Measurements from ENCODE around the gene POLR3GL.
"Not testable (repeated sequence)": the region's sequence is repeated elsewhere in the genome, so short reads cannot be mapped to it uniquely, and the experiment has no call there.

Gene POLR3GL, protein sequence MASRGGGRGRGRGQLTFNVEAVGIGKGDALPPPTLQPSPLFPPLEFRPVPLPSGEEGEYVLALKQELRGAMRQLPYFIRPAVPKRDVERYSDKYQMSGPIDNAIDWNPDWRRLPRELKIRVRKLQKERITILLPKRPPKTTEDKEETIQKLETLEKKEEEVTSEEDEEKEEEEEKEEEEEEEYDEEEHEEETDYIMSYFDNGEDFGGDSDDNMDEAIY

DNA sequence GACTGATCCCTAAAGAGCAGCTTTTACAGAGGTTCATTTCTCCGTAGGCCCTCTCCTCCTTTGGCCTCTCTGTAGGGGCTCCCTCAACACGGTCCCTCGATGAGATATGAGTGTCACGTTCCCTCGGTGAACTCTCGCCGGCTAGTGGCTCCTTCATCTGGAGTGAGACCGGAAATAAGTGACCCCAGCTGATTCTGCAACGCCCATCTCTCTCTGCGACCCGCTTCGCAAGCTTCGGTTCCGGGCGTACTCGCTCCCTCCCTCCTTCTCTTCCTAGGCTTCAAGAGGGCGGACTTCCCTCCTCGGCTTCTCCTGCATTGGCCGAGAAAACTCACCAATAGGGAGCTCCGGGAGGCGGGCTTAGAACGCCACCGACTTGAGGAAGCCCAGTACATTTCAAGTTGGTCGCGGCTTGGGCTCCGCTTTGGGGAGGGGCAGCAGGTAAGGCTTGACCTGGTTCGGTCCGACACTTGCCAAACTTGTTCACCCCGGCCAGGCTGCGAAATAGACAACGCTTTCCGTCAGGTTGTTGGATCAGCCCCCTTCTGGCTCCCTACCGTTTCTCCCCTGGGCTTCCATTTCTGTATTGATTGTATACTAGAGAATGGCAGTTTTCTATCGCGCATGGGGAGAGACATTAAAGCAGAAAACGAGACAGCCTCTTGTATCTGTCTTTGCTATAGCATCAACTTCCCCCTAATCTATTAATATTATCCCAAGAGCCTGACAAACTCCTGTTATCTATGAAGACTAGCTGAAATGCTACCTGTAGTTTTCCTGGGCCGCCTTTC lies at the start of gene POLR3GL, which contains the start of gene ANKRD34A:
Gene POLR3GL, plus strand, starts transcription at position 363 of the 791 bp plus-strand sequence. CDS start 10,176 bp downstream, outside the sequence.
Gene ANKRD34A, minus strand, starts transcription at position 248 of the 791 bp plus-strand sequence. CDS start 2,816 bp downstream, outside the sequence.
- DNase-seq (ENCODE audit: low read depth): peak; percentile 89

DNA sequence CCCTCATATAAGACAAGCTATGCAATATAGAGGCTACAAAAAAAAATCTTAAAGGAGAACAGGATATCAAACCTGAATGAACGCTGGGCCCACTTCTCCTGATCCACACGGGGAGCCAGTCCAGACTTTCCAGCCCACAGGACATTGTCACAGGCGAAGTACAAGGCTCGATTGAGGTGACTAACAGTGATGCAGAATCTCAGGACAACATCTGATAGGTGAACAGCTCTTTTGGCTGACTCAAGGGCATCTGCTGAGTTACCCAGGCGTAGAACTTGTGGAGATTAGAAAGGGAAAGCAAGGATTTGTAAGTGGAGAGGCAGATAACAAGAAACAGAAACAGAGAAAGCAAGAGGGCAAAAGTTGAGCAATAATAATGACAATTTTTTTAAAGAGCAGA lies 47.7 kb upstream of the POLR3GL start:
- DNase-seq (ENCODE audit: low read depth): no peak

DNA sequence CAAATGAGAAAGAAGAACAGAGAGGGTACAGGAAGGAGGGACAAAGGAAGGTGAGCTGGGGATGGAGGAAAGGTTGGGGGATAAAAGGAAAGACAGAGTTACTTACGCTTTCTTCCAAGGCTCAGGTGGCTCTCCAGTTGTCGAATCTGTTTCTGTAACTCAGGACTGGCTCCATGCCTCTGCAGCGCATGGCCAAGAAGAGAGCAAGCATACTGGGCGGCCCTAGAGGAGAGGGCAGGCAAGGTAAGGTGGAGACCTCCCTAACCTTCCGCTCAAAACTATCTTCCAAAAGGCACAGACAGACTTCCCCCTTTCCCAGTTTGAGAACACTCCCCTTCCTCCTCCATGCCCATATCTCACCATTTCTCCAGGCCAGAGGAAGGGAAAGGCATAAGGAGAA lies 46.9 kb upstream of the POLR3GL start:
- DNase-seq (ENCODE audit: low read depth): no peak

DNA sequence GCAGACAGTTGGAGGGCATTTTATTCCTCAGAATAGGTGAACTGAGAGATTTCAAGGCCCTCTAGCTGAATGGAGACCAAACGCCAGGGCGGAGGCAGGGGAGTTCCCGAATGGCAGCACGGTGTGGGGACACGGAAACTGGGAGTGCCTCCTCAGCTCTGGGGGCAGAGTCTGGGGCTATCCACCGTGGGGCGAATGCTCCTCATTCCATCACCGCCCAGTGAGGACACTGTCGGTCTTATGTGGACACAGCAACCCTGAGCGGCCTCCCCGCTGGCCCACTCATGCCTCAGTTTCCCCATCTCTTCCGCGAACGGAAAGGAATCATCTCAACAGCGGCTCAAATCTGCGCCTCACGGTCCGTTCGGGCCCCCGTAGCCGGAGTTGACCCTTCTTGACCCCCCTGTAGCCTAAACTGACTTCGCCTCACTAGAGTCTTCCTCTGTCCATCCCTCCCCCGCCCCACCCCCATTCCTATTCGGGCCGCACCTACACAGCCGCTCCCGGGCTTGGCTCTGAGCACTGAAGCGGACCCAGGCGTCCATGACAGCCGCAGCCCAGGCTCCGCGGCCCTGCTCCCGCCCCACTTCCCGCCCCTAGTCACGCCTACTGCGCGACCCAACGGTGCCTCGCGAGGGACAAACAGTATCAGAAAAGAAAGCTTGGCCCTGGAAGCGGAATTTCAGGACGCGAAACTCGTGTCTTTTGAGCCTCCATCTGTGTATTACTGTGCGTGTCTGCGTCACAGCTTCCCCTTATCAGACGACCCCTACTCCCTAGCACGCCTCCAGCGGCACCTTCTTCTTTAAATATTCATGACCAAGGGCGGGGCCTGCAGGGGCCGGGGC lies 46.1 kb upstream of the POLR3GL start, which contains the start of gene PEX11B:
Gene PEX11B, minus strand, starts transcription at position 574 of the 848 bp plus-strand sequence. Its CDS starts 29 bp downstream, at position 545.
- DNase-seq (ENCODE audit: low read depth): peak; percentile 89

DNA sequence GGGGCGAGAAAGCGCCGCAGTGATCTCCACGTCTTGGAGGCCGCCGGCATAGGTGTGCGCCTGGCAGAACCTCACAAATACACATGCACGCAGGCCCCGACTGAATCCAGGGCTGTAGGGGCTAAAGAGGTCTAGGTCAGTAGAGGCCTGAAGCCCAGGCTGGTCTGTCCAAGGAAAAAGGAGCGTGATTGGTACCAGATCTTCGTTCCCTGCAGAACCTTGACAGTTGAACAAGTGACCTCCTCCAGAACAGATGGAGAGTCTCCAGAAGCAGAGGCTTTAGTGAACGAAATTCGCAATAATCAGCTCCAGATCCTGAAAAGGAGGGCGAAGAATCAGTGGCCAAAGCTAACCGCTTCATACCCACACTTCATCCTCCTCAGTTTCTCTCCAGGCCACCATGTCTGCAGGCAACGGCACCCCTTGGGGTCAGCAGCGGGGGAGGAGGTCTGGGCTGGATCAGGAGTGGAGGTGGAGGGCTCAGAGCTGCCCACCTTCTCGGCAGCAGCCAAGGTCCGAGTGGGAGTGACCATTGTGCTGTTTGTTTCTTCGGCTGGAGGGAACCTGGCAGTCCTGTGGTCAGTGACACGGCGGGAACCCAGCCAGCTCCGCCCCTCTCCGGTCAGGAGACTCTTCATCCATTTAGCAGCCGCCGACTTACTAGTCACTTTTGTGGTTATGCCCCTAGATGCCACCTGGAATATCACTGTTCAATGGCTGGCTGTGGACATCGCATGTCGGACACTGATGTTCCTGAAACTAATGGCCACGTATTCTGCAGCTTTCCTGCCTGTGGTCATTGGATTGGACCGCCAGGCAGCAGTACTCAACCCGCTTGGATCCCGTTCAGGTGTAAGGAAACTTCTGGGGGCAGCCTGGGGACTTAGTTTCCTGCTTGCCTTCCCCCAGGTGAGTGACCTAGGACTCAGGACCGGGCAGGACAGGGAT lies 45.2 kb upstream of the POLR3GL start:
- DNase-seq (ENCODE audit: low read depth): no peak

DNA sequence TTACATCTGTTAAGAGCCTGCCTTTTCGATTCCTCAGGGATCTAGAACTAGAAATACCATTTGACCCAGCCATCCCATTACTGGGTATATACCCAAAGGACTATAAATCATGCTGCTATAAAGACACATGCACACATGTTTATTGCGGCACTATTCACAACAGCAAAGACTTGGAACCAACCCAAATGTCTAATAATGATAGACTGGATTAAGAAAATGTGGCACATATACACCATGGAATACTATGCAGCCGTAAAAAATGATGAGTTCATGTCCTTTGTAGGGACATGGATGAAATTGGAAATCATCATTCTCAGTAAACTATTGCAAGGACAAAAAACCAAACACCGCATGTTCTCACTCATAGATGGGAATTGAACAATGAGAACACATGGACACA lies 44.2 kb upstream of the POLR3GL start:
- DNase-seq (ENCODE audit: low read depth): not testable (repeated sequence)

DNA sequence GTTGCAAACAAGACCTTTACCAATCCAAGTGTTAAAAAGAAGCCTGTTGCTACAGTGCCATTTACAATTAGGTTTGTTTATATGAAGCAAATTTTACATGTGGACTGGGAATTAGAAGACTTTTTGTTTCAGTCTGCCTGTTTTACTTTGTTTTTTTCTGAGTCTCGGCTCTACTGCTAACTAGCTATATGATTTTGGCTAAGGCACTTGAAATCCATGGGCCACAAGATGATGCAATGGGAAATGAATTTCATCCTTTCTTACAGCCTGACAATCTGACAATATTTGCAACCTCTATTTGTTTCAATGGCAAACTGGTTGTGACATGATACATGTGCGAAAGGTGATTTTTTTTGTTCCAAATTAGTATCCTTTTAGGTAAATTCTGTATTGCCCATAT lies 42.2 kb upstream of the POLR3GL start:
- DNase-seq (ENCODE audit: low read depth): no peak

DNA sequence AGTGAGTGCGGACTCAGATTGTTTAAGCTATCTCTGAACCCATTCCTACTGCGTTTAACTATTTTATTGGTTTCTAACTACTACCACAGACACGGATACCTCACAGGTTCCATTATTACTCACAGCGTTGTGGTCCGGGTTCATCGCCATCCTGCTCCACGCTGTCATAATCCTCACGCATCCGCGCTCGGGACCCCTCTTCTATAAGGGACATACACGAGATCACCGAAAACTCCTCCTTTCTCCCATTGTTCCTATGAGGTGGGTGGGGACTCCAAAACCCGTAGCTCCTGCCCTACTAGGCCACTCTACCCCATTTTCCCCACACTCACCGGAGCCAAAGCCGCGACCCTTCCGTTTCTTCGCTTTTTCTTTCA lies 37.8 kb upstream of the POLR3GL start:
- DNase-seq (ENCODE audit: low read depth): no peak

DNA sequence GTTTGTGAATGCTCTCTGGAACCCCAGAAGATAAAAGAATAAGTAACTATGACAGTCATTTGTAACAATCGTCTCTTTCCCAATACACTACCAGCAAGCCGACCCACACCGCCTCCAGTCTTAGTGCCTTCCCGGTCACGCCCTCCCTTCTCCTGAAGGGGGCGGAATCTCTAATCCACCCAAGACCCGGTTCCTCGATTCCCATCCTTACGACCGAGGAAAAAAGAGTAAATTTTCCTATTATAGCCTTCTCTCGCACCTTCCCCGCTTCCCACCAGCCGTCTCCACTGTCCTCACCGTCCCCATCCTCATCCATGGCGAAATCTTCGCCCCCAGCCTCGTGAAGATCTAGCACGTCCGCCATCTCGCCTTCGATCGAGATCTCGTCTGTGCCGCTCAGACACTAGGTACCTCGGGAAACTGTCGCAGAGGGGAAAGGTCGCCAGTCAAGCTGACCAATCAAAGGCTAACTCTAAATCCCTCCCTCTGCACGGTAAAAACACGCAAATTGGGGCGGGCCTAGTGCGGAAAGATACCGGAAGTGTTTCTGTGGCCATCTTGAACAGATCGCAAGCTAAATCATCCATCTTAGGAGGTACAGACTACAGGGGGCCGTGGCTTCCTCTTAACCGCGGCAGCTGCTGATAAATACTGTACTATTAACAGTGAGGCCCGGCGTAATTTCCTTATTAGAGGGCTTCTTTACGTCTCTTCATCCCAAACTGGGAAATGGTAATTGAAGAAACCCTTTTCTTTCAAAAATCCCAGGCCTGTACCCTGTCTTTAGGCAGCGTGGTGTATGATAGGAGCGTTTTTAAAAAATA lies 37.2 kb upstream of the POLR3GL start, which contains the start of gene RBM8A:
Gene RBM8A, minus strand, starts transcription at position 422 of the 824 bp plus-strand sequence. Its CDS starts 58 bp downstream, at position 364.
- peak; percentile 83 for DNase-seq (ENCODE audit: low read depth)

DNA sequence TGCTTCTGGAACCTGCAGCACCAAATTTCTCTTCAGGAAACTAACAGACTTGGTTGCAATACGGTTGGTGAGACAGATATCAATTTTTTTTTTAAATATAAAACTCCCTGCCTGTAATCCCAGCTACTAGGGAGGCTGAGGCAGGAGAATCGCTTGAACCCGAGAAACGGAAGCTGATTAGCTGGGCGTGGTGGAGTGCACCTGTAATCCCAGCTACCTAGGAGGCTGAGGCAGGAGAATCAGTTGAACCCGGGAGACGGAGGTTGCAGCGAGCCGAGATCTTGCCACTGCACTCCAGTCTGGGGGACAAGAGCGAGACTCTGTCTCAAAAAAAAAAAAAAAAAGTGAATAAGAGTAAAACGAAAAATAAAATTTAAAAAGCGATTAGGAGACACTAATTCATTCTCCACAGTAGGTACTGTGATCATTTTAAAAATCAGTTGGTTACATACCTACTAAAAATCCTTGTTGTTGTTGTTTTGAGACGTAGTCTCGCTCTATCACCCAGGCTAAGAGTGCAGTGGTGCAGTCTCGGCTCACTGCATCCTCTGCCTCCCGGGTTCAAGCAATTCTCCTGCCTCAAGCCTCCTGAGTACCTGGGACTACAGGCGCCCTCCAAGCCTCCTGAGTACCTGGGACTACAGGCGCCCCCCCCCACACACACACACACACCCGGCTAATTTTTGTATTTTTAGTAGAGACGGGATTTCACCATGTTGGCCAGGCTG lies 36.4 kb upstream of the POLR3GL start:
- no peak for DNase-seq (ENCODE audit: low read depth)

DNA sequence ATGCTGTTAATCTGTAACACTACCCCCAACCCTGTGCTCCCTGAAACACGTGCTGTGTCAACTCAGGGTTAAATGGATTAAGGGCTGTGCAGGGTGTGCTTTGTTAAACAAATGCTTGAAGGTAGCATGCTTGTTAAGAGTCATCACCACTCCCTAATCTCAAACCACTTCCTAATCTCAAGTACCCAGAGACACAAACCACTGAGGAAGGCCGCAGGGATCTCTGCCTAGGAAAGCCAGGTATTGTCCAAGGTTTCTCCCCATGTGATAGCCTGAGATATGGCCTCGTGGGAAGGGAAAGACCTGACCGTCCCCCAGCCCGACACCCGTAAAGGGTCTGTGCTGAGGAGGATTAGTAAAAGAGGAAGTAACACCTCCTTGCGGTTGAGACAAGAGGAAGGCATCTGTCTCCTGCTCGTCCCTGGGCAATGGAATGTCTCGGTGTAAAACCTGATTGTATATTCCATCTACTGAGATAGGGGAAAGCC lies 31.9 kb upstream of the POLR3GL start:
- DNase-seq (ENCODE audit: low read depth): not testable (repeated sequence)

DNA sequence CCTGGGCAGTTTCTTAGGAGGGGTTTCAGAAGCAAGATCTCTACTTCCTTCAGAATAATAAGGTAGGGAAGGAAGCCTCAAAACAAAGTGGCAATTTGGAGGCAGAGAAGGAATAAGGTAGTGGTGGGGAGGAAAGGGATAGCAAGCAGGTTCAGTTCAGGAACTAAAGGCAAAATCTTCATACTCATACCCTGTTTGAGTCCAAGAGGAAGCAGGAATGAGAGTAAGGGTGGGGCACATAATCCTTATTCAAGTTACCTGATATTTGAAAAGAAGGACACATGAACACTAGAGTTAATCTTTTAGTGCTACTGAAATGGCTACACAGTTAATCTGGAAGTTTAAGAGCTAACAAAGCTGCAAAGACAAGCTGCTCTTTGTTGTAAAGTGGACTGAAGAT lies 28.8 kb upstream of the POLR3GL start:
- no peak for DNase-seq (ENCODE audit: low read depth)

DNA sequence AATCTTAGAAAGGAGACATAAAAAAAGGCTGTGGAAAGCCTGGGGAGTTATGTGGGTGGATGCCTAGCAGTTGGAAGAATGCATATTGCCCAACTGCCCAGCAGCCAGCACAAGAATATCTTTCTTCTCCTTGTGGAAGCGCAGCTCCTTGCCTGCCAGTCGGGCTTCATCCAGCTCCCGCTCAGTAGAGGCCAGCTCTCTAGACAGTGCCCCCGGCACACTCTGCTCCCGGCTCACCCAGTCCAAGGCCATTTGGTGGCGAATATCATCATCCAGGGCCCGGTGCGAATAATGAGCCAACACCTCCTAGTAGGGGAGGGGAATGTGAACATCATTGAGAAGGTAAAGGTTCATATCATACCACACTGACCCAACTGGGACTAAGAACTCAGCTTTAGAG lies 28.2 kb upstream of the POLR3GL start:
- no peak for DNase-seq (ENCODE audit: low read depth)

DNA sequence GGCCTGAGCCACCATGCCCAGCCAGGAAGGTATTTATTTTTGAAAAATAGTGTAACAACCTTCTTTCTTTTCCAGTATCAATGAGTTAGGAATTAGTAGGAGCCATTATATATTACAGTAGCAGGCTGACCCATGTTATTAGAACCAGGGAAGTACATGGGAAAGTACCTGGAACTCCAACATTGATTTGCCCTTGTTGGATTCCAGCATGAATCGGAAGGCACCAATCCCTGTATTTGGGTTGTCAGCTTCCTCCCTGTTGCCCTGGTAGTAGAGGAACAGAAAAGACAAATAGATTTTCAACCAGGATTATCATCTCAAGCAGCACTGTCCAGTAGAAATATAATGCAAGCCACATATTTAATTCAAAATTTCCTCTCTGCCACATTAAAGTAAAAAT lies 27.1 kb upstream of the POLR3GL start:
- DNase-seq (ENCODE audit: low read depth): no peak

DNA sequence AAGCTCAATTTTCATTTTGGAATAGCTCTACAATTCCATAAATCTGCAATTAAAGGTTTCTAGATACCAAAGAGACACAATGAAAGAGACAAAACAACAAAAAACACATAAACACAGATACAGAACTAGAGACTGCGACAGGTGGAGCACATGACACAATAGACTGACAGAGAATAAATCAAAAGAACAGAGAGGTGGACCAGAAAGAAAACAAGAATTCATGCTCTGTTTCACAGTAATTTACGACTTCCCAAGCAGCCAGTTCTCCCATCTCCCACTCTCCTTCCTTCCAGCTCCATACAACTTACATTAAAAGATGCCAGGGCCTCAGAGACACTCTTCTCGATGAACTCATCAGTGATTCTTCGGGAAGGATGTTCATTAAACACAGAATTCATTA lies 22.1 kb upstream of the POLR3GL start:
- DNase-seq (ENCODE audit: low read depth): no peak

DNA sequence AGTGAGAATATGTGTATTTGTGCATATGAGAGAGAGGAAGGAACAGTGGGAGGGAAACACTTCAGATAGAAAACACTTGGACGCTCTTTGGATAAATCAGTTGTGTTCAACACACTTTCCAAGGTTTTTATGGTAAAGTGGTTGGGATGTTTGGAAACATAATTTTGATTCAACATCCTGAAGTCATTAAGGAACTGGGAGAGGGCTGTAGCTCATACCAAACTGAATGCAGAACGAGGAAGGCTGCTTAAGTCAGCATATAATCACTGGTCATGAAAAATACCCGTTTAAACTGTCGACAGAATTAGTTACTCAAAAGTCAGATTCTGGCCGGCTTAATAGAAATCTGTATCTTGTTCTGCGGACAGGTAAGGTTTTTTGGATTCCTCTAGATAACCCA lies 21.6 kb upstream of the POLR3GL start:
- no peak for DNase-seq (ENCODE audit: low read depth)

DNA sequence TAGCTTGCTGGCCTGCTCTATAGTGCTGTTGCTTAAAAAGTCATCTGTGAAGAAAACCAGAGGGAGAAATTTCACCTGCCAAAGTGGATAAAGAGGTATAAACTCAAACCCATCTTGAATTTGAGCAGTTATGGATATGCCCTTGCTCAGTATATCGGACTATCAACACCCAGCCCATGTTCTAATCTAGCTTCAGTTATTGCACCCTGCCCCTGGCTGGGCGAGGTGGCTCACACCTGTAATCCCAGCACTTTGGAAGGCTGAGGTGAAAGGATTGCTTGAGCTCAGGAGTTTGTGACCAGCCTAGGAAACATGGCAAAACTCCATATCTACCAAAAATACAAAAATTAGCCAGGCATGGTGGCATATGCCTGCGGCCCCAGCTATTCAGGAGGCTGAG lies 20.0 kb upstream of the POLR3GL start:
- DNase-seq (ENCODE audit: low read depth): no peak

DNA sequence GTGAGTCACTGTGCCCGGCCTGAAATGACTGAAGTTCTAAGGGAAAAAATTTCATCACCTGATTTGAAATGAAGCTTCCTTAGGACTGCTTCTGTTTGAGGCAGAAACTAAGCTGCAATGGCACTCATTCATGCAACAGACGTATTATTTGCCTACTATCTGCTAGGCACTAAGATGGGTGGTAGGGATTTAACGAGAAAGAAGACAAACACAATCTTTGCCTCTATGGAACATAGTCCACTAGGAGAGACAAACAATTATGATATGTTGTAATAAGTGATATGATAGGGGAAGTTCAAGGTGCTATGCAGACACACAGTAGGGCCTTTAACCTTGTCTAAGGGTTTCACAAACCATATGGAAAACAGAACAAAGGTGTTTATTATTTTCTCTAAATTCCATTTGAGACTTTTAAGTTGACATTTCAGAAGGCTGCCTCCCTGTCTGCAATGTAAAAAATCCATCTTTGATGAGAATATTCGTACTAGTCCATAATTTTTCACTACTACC lies 18.0 kb upstream of the POLR3GL start:
- DNase-seq (ENCODE audit: low read depth): no peak

DNA sequence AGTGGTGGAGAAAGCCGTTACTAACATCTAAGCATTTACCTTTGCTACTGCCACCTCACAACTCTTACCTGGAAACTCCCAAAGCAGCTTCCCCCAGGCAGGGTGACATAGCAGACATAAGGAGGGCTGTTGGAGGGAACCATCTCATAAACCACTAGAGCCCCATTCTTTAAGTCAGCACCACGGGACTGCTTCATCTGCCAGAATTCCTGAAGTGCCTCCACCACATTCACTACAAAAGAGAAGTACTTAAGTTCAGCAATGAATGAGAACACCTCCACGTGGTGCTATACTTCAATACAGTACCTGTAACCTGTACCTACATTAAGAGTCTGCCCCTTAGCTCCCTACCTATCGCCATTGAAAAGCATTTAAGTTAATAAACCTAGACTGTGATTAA lies 16.9 kb upstream of the POLR3GL start:
- DNase-seq (ENCODE audit: low read depth): no peak

All from stimulated activated CD8-positive, alpha-beta memory T cell treated with anti-CD3 and anti-CD28 coated beads, Interleukin-15, amount 100 ng/mL, for 1 hour (primary cell).